Stomach (tissue), 4 donors: ENCODE results near the gene CLIC5.

Experiments used
- POLR2A ChIP-seq, 4 donors: fragments of 450-650 bp; IDR thresholded peaks; one replicate each; pipeline ENCODE4 v1.6.1; 2016; ENCODE audit warnings: antibody characterized with exemption in 4 of 4, control low read depth in 2 of 4, mild to moderate bottlenecking in 1 of 4, moderate library complexity in 1 of 4
- POLR2AphosphoS5 ChIP-seq, 3 donors: sonication (generic); formaldehyde crosslinking; IDR thresholded peaks; one replicate each; pipeline ENCODE4 v1.6.1; 2016; ENCODE audit warnings: antibody characterized with exemption in 3 of 3
- TF ChIP-seq, protein P1 (sequence below), 7 experiments: fragments of 450-650 bp in 4 of 7; fragments of 200-600 bp in 3 of 7; sonication (generic) in 3 of 7; IDR thresholded peaks; one replicate each; pipeline ENCODE4 v1.5.1; 2016 to 2019; ENCODE audit warnings: antibody characterized with exemption in 7 of 7, control low read depth in 2 of 7, mild to moderate bottlenecking in 1 of 7

DNA sequence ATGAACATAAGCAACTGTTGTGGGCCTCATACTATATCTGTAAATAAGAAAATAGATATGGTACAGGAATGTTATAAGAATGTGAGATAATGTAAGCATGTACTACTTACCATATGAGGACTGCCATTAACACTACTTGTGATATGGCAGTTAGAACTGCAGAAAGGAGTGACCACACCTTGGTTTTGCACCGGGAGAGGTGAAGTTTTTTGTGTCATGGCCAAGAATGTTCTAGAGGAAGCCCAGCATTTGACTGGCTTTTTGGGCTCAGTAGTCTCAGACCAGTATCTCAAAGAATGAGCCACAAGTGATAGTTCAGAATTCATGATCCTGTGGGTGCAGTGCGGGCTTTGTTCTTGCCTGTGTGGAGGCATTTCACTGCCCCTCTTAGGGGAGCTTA is 123.5 kb downstream of the CLIC5 start:
- TF ChIP-seq POLR2A (IDR thresholded peaks at IDR 0.05) (no peak), POLR2AphosphoS5 (IDR thresholded peaks at IDR 0.05) (no peak)
- TF ChIP-seq, protein P1, sequence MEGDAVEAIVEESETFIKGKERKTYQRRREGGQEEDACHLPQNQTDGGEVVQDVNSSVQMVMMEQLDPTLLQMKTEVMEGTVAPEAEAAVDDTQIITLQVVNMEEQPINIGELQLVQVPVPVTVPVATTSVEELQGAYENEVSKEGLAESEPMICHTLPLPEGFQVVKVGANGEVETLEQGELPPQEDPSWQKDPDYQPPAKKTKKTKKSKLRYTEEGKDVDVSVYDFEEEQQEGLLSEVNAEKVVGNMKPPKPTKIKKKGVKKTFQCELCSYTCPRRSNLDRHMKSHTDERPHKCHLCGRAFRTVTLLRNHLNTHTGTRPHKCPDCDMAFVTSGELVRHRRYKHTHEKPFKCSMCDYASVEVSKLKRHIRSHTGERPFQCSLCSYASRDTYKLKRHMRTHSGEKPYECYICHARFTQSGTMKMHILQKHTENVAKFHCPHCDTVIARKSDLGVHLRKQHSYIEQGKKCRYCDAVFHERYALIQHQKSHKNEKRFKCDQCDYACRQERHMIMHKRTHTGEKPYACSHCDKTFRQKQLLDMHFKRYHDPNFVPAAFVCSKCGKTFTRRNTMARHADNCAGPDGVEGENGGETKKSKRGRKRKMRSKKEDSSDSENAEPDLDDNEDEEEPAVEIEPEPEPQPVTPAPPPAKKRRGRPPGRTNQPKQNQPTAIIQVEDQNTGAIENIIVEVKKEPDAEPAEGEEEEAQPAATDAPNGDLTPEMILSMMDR (IDR thresholded peaks at IDR 0.05), result no peak
